Measurements from ENCODE around the gene SMAD6.

The SMAD6 gene

DNA sequence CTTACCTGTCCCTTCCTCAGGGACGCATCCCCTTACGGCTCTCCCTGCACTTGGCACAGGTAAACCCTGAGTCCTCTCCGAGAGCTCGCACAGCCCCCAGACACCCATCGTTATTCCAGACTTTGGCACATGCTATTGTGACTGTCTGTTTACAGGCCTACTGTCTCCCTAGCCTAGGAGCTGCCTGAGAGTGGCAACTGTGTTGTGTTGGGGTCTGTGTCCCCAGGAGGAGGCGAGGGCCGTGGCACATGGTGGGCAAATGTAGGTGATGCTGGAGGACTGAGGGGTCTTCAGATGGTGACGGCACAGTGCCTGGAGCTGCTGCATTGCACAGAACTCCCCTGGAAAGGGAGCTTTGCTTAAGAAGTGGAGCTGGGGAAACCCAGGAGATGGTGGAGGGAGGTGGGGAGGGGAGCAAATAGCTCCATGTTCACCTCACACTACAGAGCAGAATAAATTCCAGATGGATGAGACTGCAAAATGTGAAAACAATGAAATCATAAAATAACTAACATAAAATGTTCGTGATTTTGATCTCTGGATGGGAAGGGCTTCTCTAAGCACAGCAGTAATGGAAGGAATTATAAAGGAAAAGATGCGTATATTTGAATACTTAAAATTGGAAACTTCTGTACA, 96.5 kb downstream of the SMAD6 start:
- peak; percentile 51 for DNase-seq (ENCODE audit: low read depth)
- H3K4me3 ChIP-seq (replicated peaks; ENCODE audit: low read depth, low read length) = no peak overlapping the region
- TF ChIP-seq, protein P1, sequence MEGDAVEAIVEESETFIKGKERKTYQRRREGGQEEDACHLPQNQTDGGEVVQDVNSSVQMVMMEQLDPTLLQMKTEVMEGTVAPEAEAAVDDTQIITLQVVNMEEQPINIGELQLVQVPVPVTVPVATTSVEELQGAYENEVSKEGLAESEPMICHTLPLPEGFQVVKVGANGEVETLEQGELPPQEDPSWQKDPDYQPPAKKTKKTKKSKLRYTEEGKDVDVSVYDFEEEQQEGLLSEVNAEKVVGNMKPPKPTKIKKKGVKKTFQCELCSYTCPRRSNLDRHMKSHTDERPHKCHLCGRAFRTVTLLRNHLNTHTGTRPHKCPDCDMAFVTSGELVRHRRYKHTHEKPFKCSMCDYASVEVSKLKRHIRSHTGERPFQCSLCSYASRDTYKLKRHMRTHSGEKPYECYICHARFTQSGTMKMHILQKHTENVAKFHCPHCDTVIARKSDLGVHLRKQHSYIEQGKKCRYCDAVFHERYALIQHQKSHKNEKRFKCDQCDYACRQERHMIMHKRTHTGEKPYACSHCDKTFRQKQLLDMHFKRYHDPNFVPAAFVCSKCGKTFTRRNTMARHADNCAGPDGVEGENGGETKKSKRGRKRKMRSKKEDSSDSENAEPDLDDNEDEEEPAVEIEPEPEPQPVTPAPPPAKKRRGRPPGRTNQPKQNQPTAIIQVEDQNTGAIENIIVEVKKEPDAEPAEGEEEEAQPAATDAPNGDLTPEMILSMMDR (IDR thresholded peaks at IDR 0.05; ENCODE audit: low read length, missing control alignments) = no peak

DNA sequence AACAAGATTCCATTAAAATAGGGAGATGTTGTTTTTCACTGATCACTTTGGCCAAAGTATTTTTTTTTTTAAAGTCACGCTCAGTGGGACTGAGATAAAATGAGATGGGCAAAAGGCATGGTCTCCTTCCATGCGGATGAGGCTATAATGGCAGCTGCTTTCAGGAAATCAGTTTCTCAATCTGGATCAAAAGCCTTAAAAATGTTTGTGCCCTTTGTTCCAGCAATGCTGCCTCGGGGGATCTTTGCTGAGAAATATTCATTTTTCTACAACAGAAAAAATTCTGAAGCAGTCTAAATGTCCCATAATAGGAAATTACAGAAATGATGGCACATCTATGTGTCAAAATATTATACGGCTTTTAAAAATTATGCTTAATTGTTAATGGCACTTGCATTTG, 97.2 kb downstream of the SMAD6 start:
- TF ChIP-seq, protein P1 (IDR thresholded peaks at IDR 0.05; ENCODE audit: low read length, missing control alignments) = no peak
- DNase-seq (ENCODE audit: low read depth) = no peak
- H3K4me3 ChIP-seq (replicated peaks; ENCODE audit: low read depth, low read length) = no peak overlapping the region

DNA sequence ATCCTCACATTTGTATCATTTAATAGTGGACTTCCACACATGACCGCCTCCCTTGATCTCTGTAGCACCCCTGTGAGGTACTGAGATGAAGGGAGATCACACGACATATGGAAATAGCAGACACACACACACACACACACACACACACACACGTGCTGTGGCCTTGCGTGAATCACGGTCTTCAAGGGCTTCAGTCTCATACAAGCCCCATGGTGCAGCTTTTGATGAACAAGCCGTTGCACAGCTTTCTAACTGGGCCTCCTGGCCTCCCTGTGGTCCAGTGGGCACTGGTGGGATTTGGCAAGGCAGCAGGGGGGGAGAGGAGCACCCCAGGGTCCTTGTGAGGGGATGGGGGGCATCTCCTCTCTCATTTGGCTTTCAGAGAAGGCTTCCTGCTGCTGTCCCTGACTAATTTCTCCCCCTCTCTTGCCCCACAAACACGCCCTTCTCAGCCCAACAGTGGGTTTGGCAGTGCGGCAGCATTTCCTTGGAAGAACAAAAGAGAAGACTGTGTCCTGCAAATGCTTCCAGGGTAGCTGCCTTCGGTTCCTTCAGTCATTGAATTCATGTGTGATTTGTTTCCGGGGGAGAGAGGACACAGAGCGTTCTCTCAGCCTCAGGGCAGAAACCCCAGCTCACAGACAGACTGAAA, 98.7 kb downstream of the SMAD6 start:
- TF ChIP-seq, protein P1 (IDR thresholded peaks at IDR 0.05; ENCODE audit: low read length, missing control alignments) = no peak
- DNase-seq (ENCODE audit: low read depth) = no peak
- H3K4me3 ChIP-seq (replicated peaks; ENCODE audit: low read depth, low read length) = no peak overlapping the region

DNA sequence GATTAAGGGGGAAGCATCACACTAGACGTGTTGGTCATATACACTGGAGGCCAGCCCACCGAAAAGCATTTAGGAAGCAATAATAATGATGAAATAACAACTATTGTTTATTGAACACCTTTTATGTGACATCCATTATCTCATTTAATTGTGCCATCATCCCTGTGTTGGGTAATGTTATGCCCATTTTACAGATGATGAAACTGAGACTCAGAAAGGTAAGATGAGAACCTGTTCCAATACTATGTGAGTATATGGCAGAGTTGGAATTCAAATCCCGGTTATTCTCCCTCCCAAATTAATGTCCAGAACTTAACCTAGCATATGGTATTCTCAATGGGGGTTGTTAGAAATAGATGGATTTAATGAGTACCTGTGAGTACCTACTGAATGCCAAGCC, 99.2 kb downstream of the SMAD6 start:
- TF ChIP-seq, protein P1 (IDR thresholded peaks at IDR 0.05; ENCODE audit: low read length, missing control alignments) = no peak
- no peak for DNase-seq (ENCODE audit: low read depth)
- H3K4me3 ChIP-seq (replicated peaks; ENCODE audit: low read depth, low read length) = no peak overlapping the region

DNA sequence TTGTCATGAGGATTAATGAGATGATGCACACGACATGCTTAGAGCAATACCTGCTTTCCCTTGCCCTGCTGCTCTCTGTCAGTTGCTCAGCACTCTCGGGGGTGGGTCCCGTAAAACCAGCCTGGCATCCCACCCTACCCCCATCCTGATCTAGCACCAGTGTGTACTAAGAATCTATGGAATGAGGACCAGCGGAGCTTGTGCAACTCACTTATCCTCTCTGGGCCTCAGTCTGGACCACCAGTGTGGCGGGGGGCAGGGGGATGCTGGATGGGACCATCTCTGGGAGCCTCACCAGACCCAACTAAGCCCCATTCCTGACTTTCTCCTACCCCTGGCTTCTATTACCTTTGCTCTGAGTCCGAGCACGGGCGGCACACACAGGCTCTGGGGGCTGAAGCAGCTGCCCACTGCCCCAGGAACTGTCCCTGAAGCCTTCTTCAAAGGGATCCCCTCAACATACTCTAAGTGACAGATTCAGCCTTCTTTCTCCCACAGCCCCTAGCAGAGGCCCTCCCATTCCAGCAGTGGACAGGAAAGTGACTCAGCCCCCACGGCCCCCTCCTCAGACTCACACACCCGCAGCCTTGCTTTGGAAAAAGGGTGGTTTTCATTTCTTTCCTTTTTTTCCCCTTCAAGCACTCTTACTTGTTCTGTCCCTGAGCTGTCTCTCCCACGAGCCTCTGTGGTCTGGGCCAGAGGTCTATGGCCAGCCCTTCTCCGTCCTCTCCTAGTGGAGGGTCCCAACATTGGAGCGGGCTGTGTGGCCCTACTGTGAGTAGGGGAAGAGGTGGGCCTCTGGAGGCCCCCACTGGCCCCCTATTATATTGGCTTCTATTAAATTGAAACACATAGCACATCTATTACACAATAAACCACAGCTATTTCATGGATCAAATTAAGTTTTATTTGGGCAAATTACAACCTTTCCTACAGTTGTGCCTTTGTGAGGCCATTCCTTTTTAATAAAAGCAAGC, 100.3 kb downstream of the SMAD6 start:
- peak; percentile 39 for DNase-seq (ENCODE audit: low read depth)
- H3K4me3 ChIP-seq (replicated peaks; ENCODE audit: low read depth, low read length) = no peak overlapping the region
- TF ChIP-seq, protein P1 (IDR thresholded peaks at IDR 0.05; ENCODE audit: low read length, missing control alignments) = no peak

DNA sequence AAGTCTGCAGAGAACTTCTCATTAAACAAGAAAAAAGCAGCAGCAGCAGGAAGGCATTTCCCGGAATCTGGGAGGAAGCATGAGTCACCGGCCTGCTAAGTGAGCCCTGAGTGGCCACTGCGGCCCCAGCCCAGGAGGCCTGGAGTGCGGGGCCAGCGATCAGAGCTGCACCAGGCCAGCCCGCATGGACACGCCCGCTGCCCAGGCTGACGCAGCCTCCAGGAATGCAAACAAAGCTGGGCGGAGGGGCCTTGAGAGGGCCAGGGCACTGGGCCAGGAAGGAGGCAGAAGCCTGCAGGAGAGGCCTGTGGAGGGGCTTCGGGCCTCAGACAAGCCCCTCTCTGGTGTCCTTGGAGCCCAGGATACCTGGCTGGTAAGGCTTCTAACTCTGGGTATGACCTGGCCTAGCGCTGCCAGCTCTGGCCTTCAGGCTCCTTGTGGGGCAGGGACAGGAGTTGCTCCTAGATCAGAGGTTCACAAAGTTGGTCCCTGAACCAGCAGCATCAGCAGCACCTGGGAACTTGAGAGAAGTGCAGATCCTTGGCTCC, 101.2 kb downstream of the SMAD6 start:
- H3K4me3 ChIP-seq (replicated peaks; ENCODE audit: low read depth, low read length) = no peak overlapping the region
- peak; percentile 98 for DNase-seq (ENCODE audit: low read depth)
- TF ChIP-seq, protein P1 (IDR thresholded peaks at IDR 0.05; ENCODE audit: low read length, missing control alignments) = no peak

Data from fibroblast of pulmonary artery (primary cell).